Aorta (tissue), 5 donors: Measurements from ENCODE around the gene GPX7. TPM values are rescaled to one million over a fixed set of nuclear protein-coding genes. Genes with fewer than 3 reads are reported as not detected.
"Not testable (repeated sequence)": the region's sequence is repeated elsewhere in the genome, so short reads cannot be mapped to it uniquely, and the experiment has no call there.

ENCODE experiments used
- ATAC-seq: fragments of 200-7000 bp; cut with Tn5 transposase; one replicate; pipeline ENCODE4 v1.9.1; 2022; ENCODE audit warnings: moderate library complexity; ENCODE audit not compliant: low FRiP score
- DNase-seq, 2 donors: peaks; one replicate each; pipeline ENCODE4 v3.0.0-alpha.2; 2020
- H3K27ac ChIP-seq, 2 donors: one replicate each; pipeline ENCODE4 v1.5.1; 2013; ENCODE audit warnings: low read length in 2 of 2, mild to moderate bottlenecking in 2 of 2, moderate library complexity in 2 of 2, control low read depth in 1 of 2, inconsistent platforms in 1 of 2, low read depth in 1 of 2
- H3K27me3 ChIP-seq, 2 donors: one replicate each; pipeline ENCODE4 v1.6.1; 2013; ENCODE audit warnings: control low read depth in 1 of 2, low read length in 1 of 2, mild to moderate bottlenecking in 1 of 2, moderate library complexity in 1 of 2; ENCODE audit not compliant: insufficient read depth in 2 of 2, control insufficient read depth in 1 of 2
- H3K36me3 ChIP-seq, 2 donors: one replicate each; pipeline ENCODE4 v1.6.1; 2013; ENCODE audit warnings: control low read depth in 1 of 2, low read length in 1 of 2, mild to moderate bottlenecking in 1 of 2; ENCODE audit not compliant: insufficient read depth in 2 of 2, control insufficient read depth in 1 of 2
- H3K4me1 ChIP-seq, 2 donors: one replicate each; pipeline ENCODE4 v1.6.1; 2013; ENCODE audit warnings: low read length in 2 of 2, control low read depth in 1 of 2, mild to moderate bottlenecking in 1 of 2, moderate library complexity in 1 of 2; ENCODE audit not compliant: insufficient read depth in 2 of 2, control insufficient read depth in 1 of 2
- H3K4me3 ChIP-seq, 2 donors: one replicate each; pipeline ENCODE4 v1.5.1; 2013; ENCODE audit warnings: low read length in 2 of 2, control low read depth in 1 of 2, mild to moderate bottlenecking in 1 of 2
- H3K9me3 ChIP-seq: one replicate; pipeline ENCODE4 v1.6.1; 2013; ENCODE audit warnings: mild to moderate bottlenecking, low read length; ENCODE audit not compliant: control insufficient read depth
- WGBS, 2 donors: extraction: QIAGEN DNeasy Blood & Tissue Kit; methylation state at CpG; one replicate each; pipeline ENCODE4 v1.1.7; 2013; 5-methylcytosine and 5-hydroxymethylcytosine counted together
- intact Hi-C, 2 donors: fragments of 100-400 bp; cut with DNase I; formaldehyde crosslinking; loops; one replicate each; pipeline versions ENCODE4 v1.14.2 to v1.15.0; 2022
- polyA plus RNA-seq, 2 donors: library from polyadenylated mRNA; stranded (reverse); fragments of 200-250 nt; gene quantifications; one replicate each; pipeline ENCODE4 v1.2.3, GENCODE V29; 2013
- total RNA-seq, 2 donors: library from RNA; stranded (reverse); fragmentation: NEBNext Ultra II Directional; extraction: Animal tissue kit (Norgen Biotek cat#: 25700); gene quantifications; one replicate each; pipeline ENCODE4 v1.2.1, GENCODE V29; 2021
- donor health status: healthy with polysubstance abuse.
- donor health status: Bipolar disorder and iron deficiency.
- donor health status: DM: no; HTN: no; CAD: no.
- donor health status: DM: no; HTN: no; CAD: no.
- donor health status: DM: yes; HTN: yes; CAD: no.

The GPX7 gene
- total and polyA plus RNA-seq, 4 donors: 9.7 to 21.4 (median 16.1) TPM

DNA sequence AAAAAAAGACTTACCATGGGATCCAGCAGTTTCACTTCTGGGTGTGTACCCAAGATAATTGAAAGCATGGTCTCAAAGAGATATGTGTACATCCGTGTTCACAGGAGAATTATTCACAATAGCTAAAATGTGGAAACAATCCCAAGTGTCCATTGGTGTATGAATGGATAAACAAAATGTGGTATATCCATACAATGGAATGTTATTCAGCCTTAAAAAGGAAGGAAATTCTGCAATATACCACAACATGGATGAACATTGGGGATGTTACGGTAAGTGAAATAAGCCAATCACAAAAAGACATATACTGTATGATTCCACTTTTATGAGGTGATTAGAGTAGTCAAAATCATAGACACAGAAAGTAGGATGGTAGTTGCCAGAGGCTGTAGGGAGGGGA lies 42.3 kb upstream of the GPX7 start:
- WGBS, 2 donors: 94 to 97% methylated on average over 2 of the region's 2 CpGs
- ATAC-seq (no peak), DNase-seq (no peak)
- H3K4me1 ChIP-seq: no peaks in the 10 kb centered on the region
- H3K9me3 ChIP-seq: no peaks in the 10 kb centered on the region
- no peaks in the 10 kb centered on the region for H3K27me3 ChIP-seq
- no peaks in the 10 kb centered on the region for H3K36me3 ChIP-seq
- no peak overlapping the region for H3K27ac ChIP-seq
- no peak overlapping the region for H3K4me3 ChIP-seq
- intact Hi-C loops: loop anchor here in 1 of 2 donors (10.0 kb wide), 1 partner anchor 135 kb away; the partner anchor contains the start of gene COA7

DNA sequence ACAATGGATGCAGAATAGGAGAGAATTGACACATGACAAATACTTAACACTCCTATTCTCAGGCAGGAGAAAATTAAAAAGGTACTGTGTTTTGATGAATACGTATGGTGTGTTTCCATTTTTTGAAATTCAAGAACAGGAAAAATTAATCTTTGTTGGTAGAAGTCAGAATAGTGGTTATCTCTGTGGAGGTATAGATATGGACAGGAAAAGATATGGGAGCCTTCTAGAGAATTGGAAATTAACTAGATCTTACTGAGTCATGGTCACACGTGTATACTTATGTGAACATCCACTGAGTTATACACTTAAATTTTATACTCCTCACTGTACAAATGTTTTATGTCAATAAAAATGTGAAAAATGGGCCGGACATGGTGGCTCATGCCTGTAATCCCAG lies 39.4 kb upstream of the GPX7 start:
- no peak for ATAC-seq
- intact Hi-C loops: no loop called here
- Histone ChIP-seq H3K27me3 (no peaks in the 10 kb centered on the region), H3K27ac (no peak overlapping the region), H3K9me3 (peaks cover 1% of the 10 kb centered on the region), H3K4me3 (no peak overlapping the region), H3K36me3 (no peaks in the 10 kb centered on the region), H3K4me1 (no peaks in the 10 kb centered on the region)
- WGBS, 2 donors: 89 to 93% methylated on average over 3 of the region's 3 CpGs
- DNase-seq: no peak

DNA sequence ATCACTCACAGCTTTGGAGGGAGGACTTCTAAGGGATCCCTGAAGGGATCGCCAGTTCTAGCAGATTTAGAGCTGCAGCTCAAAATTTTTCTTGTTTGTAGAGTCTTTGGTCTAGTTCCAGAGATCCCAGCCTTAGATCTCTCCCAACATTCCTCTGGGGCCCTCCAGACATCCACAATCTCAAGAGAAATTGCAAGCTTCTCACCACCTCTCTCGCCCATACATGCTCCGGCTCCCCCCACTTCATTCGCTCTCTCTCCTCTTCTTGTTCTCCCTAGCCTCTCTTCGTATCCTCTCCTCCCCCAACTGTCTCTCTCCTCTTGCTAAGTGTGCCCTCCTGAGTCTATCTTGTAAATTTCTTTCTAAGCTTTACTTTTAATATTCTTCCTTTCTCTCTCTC lies 34.2 kb upstream of the GPX7 start:
- Histone ChIP-seq H3K9me3 (peaks cover 1% of the 10 kb centered on the region), H3K36me3 (no peaks in the 10 kb centered on the region), H3K4me3 (no peak overlapping the region), H3K4me1 (no peaks in the 10 kb centered on the region), H3K27ac (no peak overlapping the region), H3K27me3 (no peaks in the 10 kb centered on the region)
- 16 to 18% methylated on average over 5 of the region's 5 CpGs for WGBS, 2 donors
- no peak for ATAC-seq
- intact Hi-C loops: no loop called here
- DNase-seq: no peak

DNA sequence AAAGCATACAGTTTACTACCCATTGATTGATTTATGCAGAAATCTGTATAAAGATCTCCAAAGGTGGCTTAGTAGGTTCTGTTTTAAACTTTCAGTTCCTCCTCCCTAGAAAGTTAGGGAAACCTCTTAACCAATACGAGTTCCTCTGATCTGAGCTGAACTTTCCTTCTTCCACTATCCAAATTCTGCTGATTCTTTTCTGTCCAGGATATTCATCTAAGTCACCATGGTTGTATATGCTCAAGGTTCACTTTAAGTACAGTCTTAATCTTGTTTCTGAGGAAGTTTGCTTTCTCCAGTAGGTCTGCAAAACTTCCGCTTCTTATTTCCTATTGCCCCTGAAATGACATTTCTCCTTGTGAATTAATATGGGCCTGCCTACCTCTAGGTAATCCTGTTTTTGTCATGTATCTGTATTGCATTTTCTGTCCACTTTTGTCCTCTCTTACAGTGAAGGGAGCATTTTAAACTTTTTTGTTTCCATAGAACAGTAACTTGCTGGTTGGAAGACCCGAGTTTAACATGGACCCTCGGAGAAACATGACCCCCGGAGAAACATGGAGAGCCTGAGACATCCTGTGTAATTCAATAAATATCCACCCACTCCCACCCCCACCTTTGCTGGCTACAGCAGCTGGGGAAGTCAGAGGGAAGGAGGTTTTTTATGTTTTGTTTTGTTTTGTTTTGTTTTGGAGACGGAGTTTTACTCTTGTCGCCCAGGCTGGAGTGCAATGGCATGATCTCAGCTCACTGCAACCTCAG lies 32.5 kb upstream of the GPX7 start:
- Histone ChIP-seq H3K36me3 (no peaks in the 10 kb centered on the region), H3K27me3 (peaks cover 0 to 2% of the 10 kb centered on the region in 2 donors), H3K4me3 (no peak overlapping the region), H3K9me3 (peaks cover 1% of the 10 kb centered on the region), H3K4me1 (no peaks in the 10 kb centered on the region), H3K27ac (no peak overlapping the region)
- intact Hi-C loops: no loop called here
- 53 to 58% methylated on average over 7 of the region's 7 CpGs for WGBS, 2 donors
- ATAC-seq: no peak
- no peak for DNase-seq

DNA sequence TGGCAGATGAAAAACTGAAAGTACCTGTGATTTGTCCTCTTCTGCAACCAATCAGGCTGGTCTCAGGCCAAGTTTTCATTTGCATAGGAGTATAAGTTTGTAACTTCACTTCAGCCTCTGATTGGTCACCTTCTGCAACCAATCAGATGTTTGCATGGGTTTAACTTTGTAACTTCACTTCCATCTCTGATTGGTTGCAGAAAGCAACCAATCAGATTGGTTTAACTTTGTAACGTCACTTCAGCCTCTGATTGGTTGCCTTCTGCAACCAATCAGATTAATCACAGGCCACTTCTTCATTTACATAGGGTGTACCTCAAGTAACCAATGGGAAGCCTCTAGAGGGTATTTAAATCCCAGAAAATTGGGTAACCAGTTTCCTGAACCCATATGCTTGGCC lies 30.4 kb upstream of the GPX7 start:
- no peaks in the 10 kb centered on the region for H3K4me1 ChIP-seq
- no peak for ATAC-seq

DNA sequence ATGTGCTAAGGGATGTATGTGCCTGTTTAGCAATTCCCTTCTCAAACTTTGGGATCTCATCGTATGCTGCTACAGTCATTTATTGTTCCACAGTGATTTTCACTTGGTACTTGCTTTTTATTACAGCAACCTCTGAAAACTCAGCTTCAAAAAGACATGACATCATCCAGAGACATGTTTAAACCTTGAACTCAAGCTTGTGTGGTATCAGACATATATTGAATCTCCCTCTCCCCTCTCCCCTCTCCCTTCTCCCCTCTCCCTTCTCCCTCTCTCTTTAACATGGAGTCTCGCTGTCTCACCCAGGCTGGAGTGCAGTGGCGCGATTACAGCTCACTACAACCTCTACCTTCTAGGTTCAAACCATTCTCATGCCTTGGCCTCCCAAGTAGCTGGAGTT lies 29.8 kb upstream of the GPX7 start:
- 92 to 95% methylated on average over 4 of the region's 4 CpGs for WGBS, 2 donors

More for the DNA sequence above, 30.4 kb upstream of the GPX7 start:
- H3K9me3 ChIP-seq: no peaks in the 10 kb centered on the region
- H3K36me3 ChIP-seq: no peaks in the 10 kb centered on the region
- H3K27me3 ChIP-seq: peaks cover 0 to 2% of the 10 kb centered on the region in 2 donors
- 75 to 78% methylated on average over 1 of the region's 1 CpG for whole genome bisulfite sequencing, 2 donors
- H3K4me3 ChIP-seq: no peak overlapping the region
- H3K27ac ChIP-seq: no peak overlapping the region
- DNase-seq: no peak
- intact Hi-C loops: no loop called here

DNA sequence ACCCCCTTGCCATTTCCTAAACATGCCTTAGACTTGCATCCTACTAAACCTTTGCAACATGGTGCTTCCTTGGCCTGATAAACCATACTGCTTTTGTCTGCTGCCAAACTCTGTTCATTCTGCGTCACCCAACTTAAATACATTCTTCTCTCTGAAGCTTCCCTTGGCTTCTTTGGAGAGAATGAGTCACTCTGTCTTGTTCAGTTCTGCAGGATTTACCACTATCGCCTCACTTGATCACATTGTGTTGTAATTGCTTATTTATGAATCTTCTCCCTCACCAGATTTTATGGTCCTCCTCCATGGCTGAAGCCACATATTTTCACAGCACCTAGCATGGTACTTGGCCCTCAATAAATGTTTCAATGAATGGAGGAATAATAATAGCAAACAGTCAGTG lies 27.6 kb upstream of the GPX7 start:
- H3K27ac ChIP-seq: no peak overlapping the region
- ATAC-seq (no peak), DNase-seq (no peak)

More for the DNA sequence above, 29.8 kb upstream of the GPX7 start:
- intact Hi-C loops: no loop called here
- H3K4me1 ChIP-seq: no peaks in the 10 kb centered on the region
- no peak overlapping the region for H3K4me3 ChIP-seq
- H3K27ac ChIP-seq: no peak overlapping the region
- H3K9me3 ChIP-seq: no peaks in the 10 kb centered on the region
- no peaks in the 10 kb centered on the region for H3K36me3 ChIP-seq
- peaks cover 0 to 2% of the 10 kb centered on the region in 2 donors for H3K27me3 ChIP-seq
- ATAC-seq: no peak
- DNase-seq: no peak

DNA sequence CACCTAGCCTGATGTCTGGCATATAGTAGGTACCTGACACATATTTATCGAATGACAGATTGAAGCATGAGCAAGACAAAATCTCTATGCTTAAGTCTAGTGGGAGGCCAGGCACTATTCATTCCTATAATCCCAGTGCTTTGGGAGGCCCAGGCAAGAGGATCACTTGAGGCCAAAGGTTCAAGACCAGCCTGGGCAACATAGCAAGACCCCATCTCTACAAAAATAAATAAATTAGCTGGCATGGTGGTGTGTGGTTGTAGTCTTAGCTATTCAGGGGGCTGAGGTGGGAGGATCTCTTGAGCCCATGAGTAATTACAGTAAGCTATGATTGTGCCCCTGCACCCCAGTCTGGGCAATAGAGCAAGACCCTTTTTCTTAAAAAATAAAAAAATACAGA lies 26.1 kb upstream of the GPX7 start:
- DNase-seq: no peak

More for the DNA sequence above, 27.6 kb upstream of the GPX7 start:
- no peaks in the 10 kb centered on the region for H3K9me3 ChIP-seq
- no peaks in the 10 kb centered on the region for H3K4me1 ChIP-seq
- H3K36me3 ChIP-seq: no peaks in the 10 kb centered on the region
- H3K4me3 ChIP-seq: no peak overlapping the region
- WGBS, 2 donors: 76 to 78% methylated on average over 2 of the region's 2 CpGs
- H3K27me3 ChIP-seq: peaks cover 0 to 2% of the 10 kb centered on the region in 2 donors
- intact Hi-C loops: no loop called here

DNA sequence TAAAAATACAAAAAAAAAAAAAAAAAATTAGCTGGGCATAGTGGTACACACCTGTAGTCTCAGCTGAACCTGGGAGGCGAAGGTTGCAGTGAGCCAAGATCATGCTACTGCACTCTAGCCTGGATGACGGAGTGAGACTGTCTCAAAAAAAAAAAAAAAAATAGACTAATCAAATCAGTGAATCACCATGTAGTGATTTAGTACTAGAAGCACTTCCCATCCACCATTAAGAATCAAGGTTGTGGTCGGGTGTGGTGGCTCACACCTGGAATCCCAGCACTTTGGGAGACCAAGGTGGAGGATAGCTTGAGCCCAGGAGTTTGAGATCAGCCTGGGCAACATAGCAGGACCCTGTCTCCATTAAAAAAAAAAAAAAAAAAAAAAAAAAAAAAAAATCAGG lies 24.1 kb upstream of the GPX7 start:
- 91 to 95% methylated on average over 3 of the region's 3 CpGs for WGBS, 2 donors

More for the DNA sequence above, 26.1 kb upstream of the GPX7 start:
- Histone ChIP-seq H3K27ac (no peak overlapping the region), H3K27me3 (peaks cover 0 to 2% of the 10 kb centered on the region in 2 donors), H3K4me3 (no peak overlapping the region), H3K9me3 (no peaks in the 10 kb centered on the region), H3K4me1 (no peaks in the 10 kb centered on the region), H3K36me3 (no peaks in the 10 kb centered on the region)
- ATAC-seq: no peak
- intact Hi-C loops: no loop called here
- WGBS, 2 donors: 97 to 100% methylated on average over 1 of the region's 1 CpG

More for the DNA sequence above, 24.1 kb upstream of the GPX7 start:
- ATAC-seq, H3K4me1 ChIP-seq, H3K36me3 ChIP-seq, DNase-seq, H3K27ac ChIP-seq, H3K27me3 ChIP-seq, H3K9me3 ChIP-seq, H3K4me3 ChIP-seq, intact Hi-C loops: not testable (repeated sequence)
